Transverse colon (tissue), 4 donors: ENCODE data around the gene ZSCAN5A.

ENCODE experiments used
- POLR2A ChIP-seq: fragments of 450-650 bp; IDR thresholded peaks from one replicate; pipeline ENCODE4 v1.6.1; 2016; ENCODE audit warnings: antibody characterized with exemption, mild to moderate bottlenecking, moderate library complexity
- POLR2AphosphoS5 ChIP-seq, 3 donors: sonication (generic); formaldehyde crosslinking; IDR thresholded peaks; one replicate each; pipeline ENCODE4 v1.6.1; 2016; ENCODE audit warnings: antibody characterized with exemption in 3 of 3
- TF ChIP-seq, protein P1 (sequence below), 5 experiments: fragments of 200-600 bp in 3 of 5; fragments of 450-650 bp in 2 of 5; sonication (generic) in 3 of 5; IDR thresholded peaks; 1 replicate in 2 of 5; 2 replicates in 3 of 5; pipeline ENCODE4 v1.5.1; 2016 to 2017; ENCODE audit warnings: antibody characterized with exemption in 5 of 5, inconsistent platforms in 3 of 5, mild to moderate bottlenecking in 2 of 5, moderate library complexity in 1 of 5

DNA sequence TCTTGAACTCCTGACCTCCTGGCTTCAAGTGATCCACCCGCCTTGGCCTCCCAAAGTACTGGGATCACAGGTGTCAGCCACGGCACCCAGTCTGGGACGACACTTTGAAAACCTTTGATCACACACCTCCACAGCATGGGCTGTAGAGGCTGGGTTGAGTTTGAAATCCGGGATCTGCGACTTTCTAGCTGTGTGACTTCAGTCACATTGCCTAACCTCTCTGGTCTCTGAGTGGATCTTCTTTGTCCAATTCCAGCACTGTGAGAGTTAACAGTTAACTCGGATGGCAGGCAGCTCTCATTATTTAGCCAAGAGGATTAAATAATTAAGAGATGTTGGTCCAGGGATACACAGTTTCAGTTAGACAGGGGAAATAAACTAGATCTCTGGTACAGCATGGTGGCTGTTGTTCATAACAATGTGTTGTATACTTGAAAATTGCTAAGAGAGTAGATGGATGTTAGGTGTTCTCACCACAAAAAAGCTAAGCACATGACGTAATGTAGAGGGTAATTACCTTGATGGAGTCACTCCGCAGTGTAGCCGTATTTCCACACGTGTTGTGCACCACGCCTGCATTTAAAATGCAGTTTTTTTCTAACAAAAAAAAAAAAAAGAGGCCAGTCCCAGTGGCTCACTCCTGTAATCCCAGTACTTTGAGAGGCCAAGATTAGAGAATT is 136.9 kb downstream of the ZSCAN5A start:
- TF ChIP-seq, protein P1, sequence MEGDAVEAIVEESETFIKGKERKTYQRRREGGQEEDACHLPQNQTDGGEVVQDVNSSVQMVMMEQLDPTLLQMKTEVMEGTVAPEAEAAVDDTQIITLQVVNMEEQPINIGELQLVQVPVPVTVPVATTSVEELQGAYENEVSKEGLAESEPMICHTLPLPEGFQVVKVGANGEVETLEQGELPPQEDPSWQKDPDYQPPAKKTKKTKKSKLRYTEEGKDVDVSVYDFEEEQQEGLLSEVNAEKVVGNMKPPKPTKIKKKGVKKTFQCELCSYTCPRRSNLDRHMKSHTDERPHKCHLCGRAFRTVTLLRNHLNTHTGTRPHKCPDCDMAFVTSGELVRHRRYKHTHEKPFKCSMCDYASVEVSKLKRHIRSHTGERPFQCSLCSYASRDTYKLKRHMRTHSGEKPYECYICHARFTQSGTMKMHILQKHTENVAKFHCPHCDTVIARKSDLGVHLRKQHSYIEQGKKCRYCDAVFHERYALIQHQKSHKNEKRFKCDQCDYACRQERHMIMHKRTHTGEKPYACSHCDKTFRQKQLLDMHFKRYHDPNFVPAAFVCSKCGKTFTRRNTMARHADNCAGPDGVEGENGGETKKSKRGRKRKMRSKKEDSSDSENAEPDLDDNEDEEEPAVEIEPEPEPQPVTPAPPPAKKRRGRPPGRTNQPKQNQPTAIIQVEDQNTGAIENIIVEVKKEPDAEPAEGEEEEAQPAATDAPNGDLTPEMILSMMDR (IDR thresholded peaks at IDR 0.05): no peak
- no peak for TF ChIP-seq POLR2AphosphoS5 (IDR thresholded peaks at IDR 0.05)
- no peak for TF ChIP-seq POLR2A
